GM21529 (cell line): ENCODE measurements around the gene ARRDC3.
A peak's percentile ranks its signal among the peaks of the same experiment; 100 is the strongest.
"Not testable (repeated sequence)": the region's sequence is repeated elsewhere in the genome, so short reads cannot be mapped to it uniquely, and the experiment has no call there.

Source experiments
- ATAC-seq: cut with Tn5 transposase; IDR thresholded peaks from one replicate; pipeline ENCODE4 v1.9.1; 2021; ENCODE audit not compliant: unreplicated experiment

Gene ARRDC3, protein sequence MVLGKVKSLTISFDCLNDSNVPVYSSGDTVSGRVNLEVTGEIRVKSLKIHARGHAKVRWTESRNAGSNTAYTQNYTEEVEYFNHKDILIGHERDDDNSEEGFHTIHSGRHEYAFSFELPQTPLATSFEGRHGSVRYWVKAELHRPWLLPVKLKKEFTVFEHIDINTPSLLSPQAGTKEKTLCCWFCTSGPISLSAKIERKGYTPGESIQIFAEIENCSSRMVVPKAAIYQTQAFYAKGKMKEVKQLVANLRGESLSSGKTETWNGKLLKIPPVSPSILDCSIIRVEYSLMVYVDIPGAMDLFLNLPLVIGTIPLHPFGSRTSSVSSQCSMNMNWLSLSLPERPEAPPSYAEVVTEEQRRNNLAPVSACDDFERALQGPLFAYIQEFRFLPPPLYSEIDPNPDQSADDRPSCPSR

DNA sequence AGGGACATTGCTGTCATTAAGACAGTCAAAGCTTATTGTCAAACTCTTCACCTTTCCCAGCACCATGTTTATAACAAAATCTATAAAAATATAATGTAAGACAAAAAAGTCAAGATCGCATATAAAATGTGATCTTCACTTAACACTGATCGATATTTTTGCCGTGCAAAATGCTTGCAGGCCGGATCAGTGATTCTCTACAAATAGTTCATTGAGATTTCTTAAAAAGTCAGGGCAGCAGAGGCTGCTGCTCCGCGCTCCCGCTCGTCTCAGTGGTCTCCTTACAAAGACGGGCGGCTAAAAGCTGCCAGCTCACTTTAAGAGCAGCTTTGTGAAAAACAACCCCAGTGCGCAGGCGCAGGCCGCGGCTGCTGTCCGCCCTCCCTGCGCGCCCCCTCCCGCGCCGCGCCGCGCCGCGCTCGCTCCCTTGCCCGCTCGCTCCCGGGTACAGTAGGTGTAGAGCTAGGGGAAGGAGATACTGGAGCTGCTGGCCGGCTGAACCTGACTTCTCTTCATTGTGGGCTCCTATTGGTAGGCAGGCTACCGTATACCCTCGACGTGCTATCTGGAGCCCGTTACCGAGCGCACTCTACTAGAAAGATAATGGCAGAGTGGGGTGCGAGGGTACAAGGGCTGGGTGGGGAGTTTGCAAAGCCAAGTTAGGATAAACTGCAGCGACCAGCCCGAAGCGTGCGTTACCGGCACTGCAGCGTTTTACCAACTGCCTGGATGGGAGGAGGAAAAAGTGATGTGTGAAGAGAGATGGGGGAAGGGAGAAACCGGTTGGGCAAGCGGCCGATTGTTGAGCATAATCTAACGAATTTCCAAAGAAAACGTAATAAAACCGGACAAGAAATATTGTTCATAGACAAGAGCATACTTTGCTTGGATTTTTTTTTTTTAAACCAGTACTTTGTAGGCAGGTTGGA lies at the start of gene ARRDC3:
ARRDC3 (minus strand) TSS at position 291 of the 929 bp plus-strand sequence; CDS start at position 66, 225 bp downstream.
- ATAC-seq, result peak; percentile 53

DNA sequence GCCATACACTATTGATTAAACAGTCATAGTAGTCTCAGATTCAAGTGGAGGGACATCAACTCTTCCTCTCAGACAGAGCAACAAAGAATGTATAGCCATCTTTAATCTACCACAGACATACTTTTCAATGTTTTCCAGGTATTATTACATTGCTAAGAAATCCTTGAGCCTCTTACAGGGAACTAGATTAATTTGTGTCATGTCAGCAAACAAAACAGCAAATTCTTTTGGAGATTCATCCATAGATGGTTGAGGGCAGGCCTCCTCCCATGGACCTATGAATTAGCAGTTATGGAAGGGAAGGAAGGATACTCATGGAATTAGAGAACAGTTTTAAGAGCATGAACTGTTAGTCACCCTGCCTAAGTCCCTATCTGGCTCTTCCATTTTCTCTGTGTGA lies 47.8 kb upstream of the ARRDC3 start:
- no peak for ATAC-seq

DNA sequence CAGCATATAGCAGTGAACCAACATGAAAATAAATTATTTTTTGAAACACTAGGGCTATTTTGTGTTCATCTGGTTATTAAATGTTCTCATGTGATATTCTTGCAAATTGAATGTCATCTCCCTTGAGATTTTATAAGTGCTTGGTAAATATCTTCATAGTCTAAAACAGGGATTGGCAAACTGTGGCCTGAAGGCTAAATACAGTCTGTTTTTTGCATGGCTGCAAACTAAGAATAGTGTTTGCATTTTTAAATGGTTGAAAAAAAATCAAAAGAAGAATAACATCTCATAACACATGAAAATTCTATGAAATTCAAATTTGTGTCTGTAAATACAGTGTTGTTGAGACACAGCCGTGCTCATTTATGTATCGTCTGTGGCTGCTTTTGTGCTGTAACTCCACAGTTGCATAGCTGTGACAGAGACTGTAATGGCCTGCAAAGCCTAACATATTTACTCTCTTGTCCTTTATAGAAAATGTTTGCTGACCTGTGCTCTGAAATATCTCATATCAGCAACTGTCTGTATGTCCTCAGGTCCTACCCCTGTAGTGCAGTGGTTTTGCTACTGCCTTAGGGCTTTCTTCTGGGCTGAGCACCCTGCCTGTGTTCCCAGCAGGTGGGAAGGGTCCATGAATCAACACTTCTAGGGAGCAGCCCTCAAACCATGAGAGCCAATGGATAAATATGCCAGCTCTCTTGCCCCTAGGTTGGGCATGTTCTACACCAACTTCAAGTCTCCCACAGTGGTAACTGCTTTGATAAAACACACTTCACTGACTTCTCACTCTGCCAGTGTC lies 41.7 kb upstream of the ARRDC3 start:
- no peak for ATAC-seq

DNA sequence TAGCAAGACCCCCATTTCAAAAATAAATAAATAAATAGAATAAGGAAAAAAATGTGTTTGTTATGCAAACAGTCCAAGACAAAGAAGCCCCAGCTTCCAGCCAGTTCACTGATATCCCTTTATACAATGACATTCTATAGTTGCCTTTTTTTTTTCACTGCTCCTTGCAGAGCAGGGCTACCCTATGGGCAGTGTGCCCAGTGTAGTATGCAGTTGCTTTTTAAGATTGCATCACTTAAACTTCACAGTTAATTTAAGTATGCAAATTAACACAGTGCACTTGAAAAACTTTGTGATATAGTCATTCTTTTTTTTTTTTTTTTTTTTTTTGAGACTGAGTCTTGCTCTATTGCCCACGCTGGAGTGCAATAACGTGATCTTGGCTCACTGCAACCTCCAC lies 40.8 kb upstream of the ARRDC3 start:
- no peak for ATAC-seq

DNA sequence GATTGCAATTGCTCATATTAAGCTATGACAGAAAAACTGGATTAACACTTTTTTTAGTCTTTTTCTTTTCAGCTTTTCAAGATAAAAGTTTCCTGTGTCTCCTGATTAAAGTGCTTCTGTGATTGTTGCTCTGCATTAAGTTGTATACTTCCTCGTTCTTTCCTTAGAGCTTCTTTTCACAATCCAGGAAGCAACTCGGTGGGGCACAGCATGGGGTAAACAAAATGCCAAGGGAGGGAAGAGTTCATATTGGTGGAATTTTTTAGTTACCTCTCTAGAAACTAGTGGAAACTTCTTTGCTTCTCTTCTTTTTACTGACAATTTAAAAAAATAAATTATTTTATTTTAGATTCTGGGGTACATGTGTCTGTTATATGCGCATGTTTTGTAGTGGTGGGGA lies 37.8 kb upstream of the ARRDC3 start:
- no peak for ATAC-seq

DNA sequence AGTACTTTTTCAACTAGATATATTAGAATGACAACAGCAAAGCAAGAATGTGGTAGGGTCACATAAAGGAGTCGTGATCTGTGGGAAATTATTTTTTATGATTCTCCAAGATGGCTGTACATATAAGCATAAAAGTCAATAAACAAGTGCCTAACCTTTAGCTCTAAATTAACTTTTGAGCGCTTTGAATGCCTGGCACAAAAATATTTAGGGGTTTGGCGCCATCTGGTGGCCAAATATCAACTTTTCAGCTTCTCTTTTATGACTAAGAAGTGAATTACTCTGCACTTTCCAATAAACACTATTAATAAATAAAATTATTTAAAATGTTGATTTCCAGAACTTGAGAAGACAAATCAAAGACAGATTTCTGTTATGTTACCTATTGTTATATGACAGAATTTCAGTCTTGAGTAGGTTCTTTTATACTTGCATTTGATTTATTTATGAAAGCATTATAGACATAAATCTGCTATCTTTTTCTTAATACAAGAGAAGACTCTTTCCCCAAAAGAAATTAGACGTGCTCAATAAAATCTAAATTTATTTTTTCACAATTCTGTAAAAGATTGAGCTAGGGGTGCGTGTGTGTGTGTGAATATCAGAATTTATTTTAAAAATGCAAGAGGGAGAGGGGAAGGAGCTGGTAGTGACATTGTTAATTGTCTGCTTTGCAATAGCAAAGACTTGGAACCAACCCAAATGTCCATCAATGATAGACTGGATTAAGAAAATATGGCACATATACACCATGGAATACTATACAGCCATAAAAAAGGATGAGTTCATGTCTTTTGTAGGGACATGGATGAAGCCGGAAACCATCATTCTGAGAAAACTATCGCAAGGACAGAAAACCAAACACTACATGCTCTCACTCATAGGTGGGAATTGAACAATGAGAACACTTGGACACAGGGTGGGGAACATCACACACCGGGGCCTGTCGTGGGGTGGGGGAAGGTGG lies 36.7 kb upstream of the ARRDC3 start:
- peak; percentile 58 for ATAC-seq

- no peak for ATAC-seq
These were observed 36.0 kb upstream of the ARRDC3 start for GRCh38 chr5:91419136-91419535.

DNA sequence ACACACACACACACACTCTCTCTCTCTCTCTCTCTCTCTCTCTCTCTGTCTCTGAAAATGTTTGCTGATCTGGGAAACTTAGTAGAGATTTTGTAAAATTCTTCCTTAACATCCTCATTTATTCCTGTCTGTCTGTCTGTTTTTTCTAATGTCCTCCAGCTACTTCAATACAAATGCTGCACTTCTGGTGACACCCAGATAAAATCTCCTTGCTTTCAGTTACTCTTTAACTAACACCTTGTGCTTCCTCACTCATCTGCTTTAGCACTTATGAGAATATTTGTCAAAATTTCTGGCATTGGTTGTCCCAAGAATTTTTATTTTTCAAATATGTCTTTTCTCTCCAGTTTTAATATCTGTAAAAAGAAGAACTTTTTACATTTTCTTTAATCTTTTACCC lies 35.0 kb upstream of the ARRDC3 start:
- ATAC-seq, result no peak

DNA sequence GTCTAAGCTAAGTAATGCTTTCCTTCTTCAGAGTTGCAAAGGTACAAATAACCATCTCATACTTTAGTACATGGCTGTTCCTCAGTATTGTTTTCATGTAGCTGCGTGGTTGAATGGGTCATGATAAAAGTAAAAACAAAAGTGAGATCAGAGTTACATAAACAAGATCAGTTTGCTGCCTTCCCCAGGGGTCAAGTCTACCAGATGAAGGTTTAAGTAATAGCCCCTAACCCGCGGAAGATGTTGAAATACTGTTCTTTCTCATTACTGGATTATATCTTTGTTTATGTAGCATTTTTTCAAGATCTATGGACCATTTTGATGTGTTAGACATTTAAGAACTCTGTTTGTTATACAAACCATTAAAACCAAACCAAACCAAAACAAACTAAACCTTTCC lies 34.1 kb upstream of the ARRDC3 start:
- ATAC-seq, result no peak

- no peak for ATAC-seq
These were observed 33.4 kb upstream of the ARRDC3 start for GRCh38 chr5:91416491-91416890.

- no peak for ATAC-seq
These were observed 26.2 kb upstream of the ARRDC3 start for GRCh38 chr5:91409304-91409703.

GRCh38 chr5:91408710-91409109 lies 25.6 kb upstream of the ARRDC3 start:
- no peak for ATAC-seq

GRCh38 chr5:91407204-91407603 lies 24.1 kb upstream of the ARRDC3 start:
- no peak for ATAC-seq

GRCh38 chr5:91403438-91403837 lies 20.3 kb upstream of the ARRDC3 start:
- no peak for ATAC-seq

DNA sequence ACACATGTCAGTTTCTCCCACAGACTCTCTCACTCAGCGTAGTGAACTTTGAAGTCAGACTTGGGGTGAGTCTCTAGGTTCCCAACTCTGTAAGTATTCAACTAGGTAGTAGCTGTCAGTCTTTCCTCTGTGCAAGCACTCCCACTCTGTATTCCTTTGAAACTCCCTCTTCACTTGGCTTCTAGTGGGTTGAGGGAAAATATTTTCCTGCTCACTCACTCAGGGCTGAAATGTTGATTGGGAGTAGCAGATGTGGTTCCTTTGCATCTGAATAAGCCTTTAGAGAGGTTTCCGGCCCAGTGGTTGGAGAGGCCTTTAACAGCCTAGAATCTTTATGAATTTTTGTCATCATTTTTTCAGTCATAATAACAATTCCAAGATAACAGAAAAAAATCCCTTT lies 18.1 kb upstream of the ARRDC3 start:
- ATAC-seq, result no peak

DNA sequence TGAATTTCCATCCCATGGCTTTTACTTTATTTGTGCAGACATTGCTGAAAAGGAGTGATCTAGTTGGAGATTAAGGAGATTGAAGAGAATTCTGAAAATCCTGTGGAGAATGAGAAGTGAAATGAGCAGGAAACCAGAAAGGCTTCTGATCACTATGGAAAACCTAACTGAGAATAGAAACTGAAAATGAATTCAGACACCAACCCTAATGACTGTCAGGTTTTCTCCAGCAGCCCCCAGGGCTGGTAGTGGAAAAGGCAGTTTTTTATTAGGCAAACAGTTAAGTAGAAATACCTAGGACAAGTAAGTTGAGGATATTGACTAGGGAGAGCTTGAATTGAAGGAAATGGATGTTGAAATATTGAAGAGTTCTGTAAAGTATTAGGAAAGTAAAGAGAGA lies 14.7 kb upstream of the ARRDC3 start:
- ATAC-seq, result peak; percentile 75

DNA sequence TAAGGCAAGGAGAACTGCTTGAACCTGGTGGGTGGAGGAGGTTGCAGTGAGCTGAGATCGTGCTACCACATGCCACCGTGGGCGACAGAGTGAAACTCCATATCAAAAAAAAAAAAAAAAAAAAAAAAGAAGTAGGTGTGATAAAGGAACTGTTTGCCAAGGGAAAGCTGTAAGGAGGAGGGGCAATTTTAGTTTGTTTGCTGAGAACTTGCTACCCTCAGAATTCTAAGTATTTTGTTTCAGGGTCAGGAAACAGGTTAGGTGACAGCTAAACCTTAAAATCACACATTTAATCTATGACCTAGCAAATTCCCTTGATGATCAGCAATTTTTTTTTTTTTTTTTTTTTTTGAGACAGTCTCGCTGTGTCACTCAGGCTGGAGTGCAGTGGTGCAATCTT lies 7.2 kb upstream of the ARRDC3 start:
- ATAC-seq, result no peak

- not testable (repeated sequence) for ATAC-seq
These were observed 6.4 kb upstream of the ARRDC3 start for GRCh38 chr5:91389555-91389954.

DNA sequence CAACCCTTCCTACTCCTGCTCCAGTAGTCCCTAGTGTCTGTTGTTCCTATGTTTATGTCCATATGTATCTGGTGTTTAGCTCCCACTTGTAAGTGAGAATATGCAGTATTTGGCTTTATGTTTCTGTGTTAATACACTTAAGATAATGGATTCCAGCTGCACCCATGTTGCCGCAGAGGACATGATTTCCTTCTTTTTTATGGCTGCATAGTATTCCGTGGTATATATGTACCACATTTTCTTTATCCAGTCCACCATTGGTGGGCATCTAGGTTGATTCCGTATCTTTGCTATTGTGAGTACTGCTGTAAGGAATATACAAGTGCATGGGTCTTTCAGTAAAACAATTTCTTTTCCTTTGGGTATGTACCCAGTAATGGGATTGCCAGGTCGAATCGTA lies 5.2 kb upstream of the ARRDC3 start:
- ATAC-seq, result no peak

DNA sequence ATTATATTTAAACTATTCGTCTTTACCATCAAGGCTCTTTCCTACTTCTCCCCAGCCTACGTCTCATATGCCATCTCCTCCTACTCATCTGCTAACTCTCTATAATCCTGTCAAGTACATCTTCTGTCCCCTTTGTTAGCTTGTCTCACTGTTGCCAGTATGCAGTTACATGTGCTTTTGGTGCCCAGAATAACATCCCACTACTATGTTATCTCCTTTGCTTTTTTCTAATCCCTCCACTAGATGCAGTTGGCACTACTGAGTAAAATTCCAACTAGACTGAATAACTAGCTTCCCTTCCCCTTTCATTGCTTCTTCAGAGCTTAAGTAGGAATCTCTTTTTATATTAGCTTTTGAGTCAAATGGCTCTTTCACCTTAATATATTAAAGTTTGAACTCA lies 3.0 kb upstream of the ARRDC3 start:
- no peak for ATAC-seq
